ENCODE measurements around the gene FBXO17.

- TF ChIP-seq POLR2A (IDR thresholded peaks at IDR 0.05; ENCODE audit: low read length) (no peak), GATA1 (IDR thresholded peaks at IDR 0.05; ENCODE audit: low read depth, low read length) (no peak)
These were observed 19.3 kb downstream of the FBXO17 start for GRCh38 chr19:38956264-38956663.

Measured in erythroblast (primary cell).